ENCODE measurements around the gene AGPAT1.

Gene AGPAT1

GRCh38 chr6:32200711-32201475 is 25.0 kb upstream of the AGPAT1 start:
- DNase-seq (ENCODE audit: low read depth), result no peak
- no peak overlapping the region for H3K4me3 ChIP-seq (ENCODE audit: low read depth, low read length)
- TF ChIP-seq CTCF (IDR thresholded peaks at IDR 0.05; ENCODE audit: low read depth, low read length, missing control alignments), result no peak
- in situ Hi-C loops (cut with HindIII; ENCODE audit: low sequenced_read_pairs), result no loop called here

GRCh38 chr6:32198866-32199265 is 23.0 kb upstream of the AGPAT1 start:
- no peak for DNase-seq (ENCODE audit: low read depth)
- in situ Hi-C loops (cut with HindIII; ENCODE audit: low sequenced_read_pairs), result no loop called here
- no peak overlapping the region for H3K4me3 ChIP-seq (ENCODE audit: low read depth, low read length)
- TF ChIP-seq CTCF (IDR thresholded peaks at IDR 0.05; ENCODE audit: low read depth, low read length, missing control alignments), result no peak

GRCh38 chr6:32198345-32198696 is 22.4 kb upstream of the AGPAT1 start:
- H3K4me3 ChIP-seq (ENCODE audit: low read depth, low read length), result no peak overlapping the region
- no peak for DNase-seq (ENCODE audit: low read depth)
- in situ Hi-C loops (cut with HindIII; ENCODE audit: low sequenced_read_pairs), result no loop called here
- TF ChIP-seq CTCF (IDR thresholded peaks at IDR 0.05; ENCODE audit: low read depth, low read length, missing control alignments), result no peak

- no peak for DNase-seq (ENCODE audit: low read depth)
- peak overlapping the region; percentile 83 for H3K4me3 ChIP-seq (ENCODE audit: low read depth, low read length)
- in situ Hi-C loops (cut with HindIII; ENCODE audit: low sequenced_read_pairs), result no loop called here
- TF ChIP-seq CTCF (IDR thresholded peaks at IDR 0.05; ENCODE audit: low read depth, low read length, missing control alignments), result peak; percentile 6
These were observed 21.1 kb upstream of the AGPAT1 start for GRCh38 chr6:32196682-32197616.

GRCh38 chr6:32195902-32196681 is 20.2 kb upstream of the AGPAT1 start:
- DNase-seq (ENCODE audit: low read depth), result peak; percentile 58
- peak overlapping the region; percentile 83 for H3K4me3 ChIP-seq (ENCODE audit: low read depth, low read length)
- no peak for TF ChIP-seq CTCF (IDR thresholded peaks at IDR 0.05; ENCODE audit: low read depth, low read length, missing control alignments)
- in situ Hi-C loops (cut with HindIII; ENCODE audit: low sequenced_read_pairs), result no loop called here

- DNase-seq (ENCODE audit: low read depth), result peak; percentile 99
- in situ Hi-C loops (cut with HindIII; ENCODE audit: low sequenced_read_pairs), result no loop called here
- TF ChIP-seq CTCF (IDR thresholded peaks at IDR 0.05; ENCODE audit: low read depth, low read length, missing control alignments), result peak; percentile 45
- H3K4me3 ChIP-seq (ENCODE audit: low read depth, low read length), result peak overlapping the region; percentile 83
These were observed 19.7 kb upstream of the AGPAT1 start for GRCh38 chr6:32195652-32195901.
